Astrocyte (in vitro differentiated cells and primary cell): Measurements from ENCODE around the gene NARS2.

Experiments used
- CTCF ChIP-seq: IDR thresholded peaks from 2 replicates; pipeline ENCODE4 v1.5.1; 2011; ENCODE audit warnings: low read depth, mild to moderate bottlenecking, inconsistent platforms, low read length, moderate library complexity; ENCODE audit not compliant: insufficient read depth
- EZH2 ChIP-seq: IDR thresholded peaks from 2 replicates; pipeline ENCODE4 v1.6.1; 2012; ENCODE audit warnings: mild to moderate bottlenecking, low read length, inconsistent platforms; ENCODE audit not compliant: insufficient read depth

GRCh38 chr11:78417175-78417887, 157.3 kb downstream of the NARS2 start, which contains the start of gene GAB2:
- TF ChIP-seq CTCF = no peak
- TF ChIP-seq EZH2 = no peak
